ENCODE measurements around the gene LMX1A. TPM values are rescaled to one million over a fixed set of nuclear protein-coding genes. Genes with fewer than 3 reads are reported as not detected.

Gene LMX1A
- total and polyA plus RNA-seq, 2 donors (not counting 1 experiment from before 2014, with no cell fraction given) = not detected

GRCh38 chr1:165313903-165314302 lies 42.6 kb downstream of the LMX1A start:
- 39% methylated on average over 4 of the region's 4 CpGs for WGBS (ENCODE audit: insufficient coverage)
- DNase-seq = no peak
- no peak for ATAC-seq (ENCODE audit: low read depth)
- Histone ChIP-seq H3K4me2 (replicated peaks; ENCODE audit: low read depth, low read length, poor library complexity, severe bottlenecking) (no peak overlapping the region), H3K36me3 (replicated peaks in 1 of 2; ENCODE audit: control extremely low read depth in 1 of 2, control insufficient read depth in 1 of 2, extremely low read depth in 1 of 2, insufficient read depth in 2 of 2, low read length in 1 of 2) (no peaks in the 10 kb centered on the region), H4K20me1 (ENCODE audit: control insufficient read depth, insufficient read depth, low read length, poor library complexity, severe bottlenecking) (no peaks in the 10 kb centered on the region), H3K4me1 (ENCODE audit: control insufficient read depth in 2 of 2, insufficient read depth in 2 of 2, low read length in 2 of 2) (no peaks in the 10 kb centered on the region), H3K27ac (ENCODE audit: low read length in 2 of 2) (no peak overlapping the region), H3K4me3 (ENCODE audit: control extremely low read depth in 1 of 5, extremely low read depth in 1 of 5, insufficient read depth in 1 of 5, low read depth in 2 of 5, low read length in 4 of 5) (no peak overlapping the region), H3K79me2 (ENCODE audit: control insufficient read depth, insufficient read depth, low read length) (no peaks in the 10 kb centered on the region), H3K9ac (ENCODE audit: low read length) (no peak overlapping the region), H3K27me3 (replicated peaks in 1 of 4; ENCODE audit: control extremely low read depth in 1 of 4, control insufficient read depth in 3 of 4, insufficient read depth in 4 of 4, low read length in 3 of 4) (peaks cover 0 to 8% (median 2%) of the 10 kb centered on the region in 4 experiments), H2AFZ (ENCODE audit: insufficient read depth, low read depth, low read length, poor library complexity, severe bottlenecking) (no peak overlapping the region), H3K9me3 (ENCODE audit: control extremely low read depth in 1 of 3, control insufficient read depth in 2 of 3, insufficient read depth in 1 of 3, low read length in 2 of 3) (peaks cover 0 to 8% (median 0%) of the 10 kb centered on the region in 3 donors)
- TF ChIP-seq EZH2 (IDR thresholded peaks at IDR 0.05; ENCODE audit: borderline replicate concordance, insufficient read depth, low read depth, low read length, poor library complexity, severe bottlenecking) = no peak
- TF ChIP-seq, protein P1, sequence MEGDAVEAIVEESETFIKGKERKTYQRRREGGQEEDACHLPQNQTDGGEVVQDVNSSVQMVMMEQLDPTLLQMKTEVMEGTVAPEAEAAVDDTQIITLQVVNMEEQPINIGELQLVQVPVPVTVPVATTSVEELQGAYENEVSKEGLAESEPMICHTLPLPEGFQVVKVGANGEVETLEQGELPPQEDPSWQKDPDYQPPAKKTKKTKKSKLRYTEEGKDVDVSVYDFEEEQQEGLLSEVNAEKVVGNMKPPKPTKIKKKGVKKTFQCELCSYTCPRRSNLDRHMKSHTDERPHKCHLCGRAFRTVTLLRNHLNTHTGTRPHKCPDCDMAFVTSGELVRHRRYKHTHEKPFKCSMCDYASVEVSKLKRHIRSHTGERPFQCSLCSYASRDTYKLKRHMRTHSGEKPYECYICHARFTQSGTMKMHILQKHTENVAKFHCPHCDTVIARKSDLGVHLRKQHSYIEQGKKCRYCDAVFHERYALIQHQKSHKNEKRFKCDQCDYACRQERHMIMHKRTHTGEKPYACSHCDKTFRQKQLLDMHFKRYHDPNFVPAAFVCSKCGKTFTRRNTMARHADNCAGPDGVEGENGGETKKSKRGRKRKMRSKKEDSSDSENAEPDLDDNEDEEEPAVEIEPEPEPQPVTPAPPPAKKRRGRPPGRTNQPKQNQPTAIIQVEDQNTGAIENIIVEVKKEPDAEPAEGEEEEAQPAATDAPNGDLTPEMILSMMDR (IDR thresholded peaks at IDR 0.05) = no peak
- ChIA-PET POLR2A (no interaction called here), CTCF (no interaction called here)
- no peaks in the 10 kb centered on the region for H3K9me3 Mint-ChIP-seq (ENCODE audit: insufficient read depth)
- no peak overlapping the region for H3K4me3 Mint-ChIP-seq
- H3K27me3 Mint-ChIP-seq = peaks cover 44% of the 10 kb centered on the region
- no peaks in the 10 kb centered on the region for H3K4me1 Mint-ChIP-seq
- no peak overlapping the region for H3K27ac Mint-ChIP-seq
- intact Hi-C loops (cut with micrococcal nuclease) = no loop called here

DNA sequence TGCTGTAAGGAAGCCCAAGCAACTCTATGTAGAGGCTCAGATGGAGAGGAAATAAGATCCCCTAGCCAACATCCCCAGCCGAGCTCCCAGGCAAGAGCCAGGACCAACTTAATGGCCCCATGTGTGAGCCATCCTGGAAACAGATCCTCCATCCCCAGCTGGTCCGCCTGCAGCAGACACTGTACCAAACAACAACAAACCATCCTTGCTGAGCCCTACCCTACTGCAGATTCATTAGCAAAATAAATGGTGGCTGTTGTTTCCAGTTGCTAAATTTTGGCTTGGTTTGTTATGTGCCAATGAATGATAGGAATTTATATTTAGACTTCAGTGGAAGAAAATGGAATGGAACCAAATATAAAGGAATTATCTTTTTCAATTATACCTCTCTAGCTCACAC lies 43.9 kb downstream of the LMX1A start:
- no peaks in the 10 kb centered on the region for H3K36me3 ChIP-seq (replicated peaks in 1 of 2; ENCODE audit: control extremely low read depth in 1 of 2, control insufficient read depth in 1 of 2, extremely low read depth in 1 of 2, insufficient read depth in 2 of 2, low read length in 1 of 2)
- ChIA-PET CTCF (no interaction called here), POLR2A (no interaction called here)
- WGBS (ENCODE audit: insufficient coverage) = 86% methylated on average over 2 of the region's 2 CpGs
- Mint-ChIP-seq H3K27me3 (peaks cover 40% of the 10 kb centered on the region), H3K4me3 (no peak overlapping the region), H3K9me3 (ENCODE audit: insufficient read depth) (no peaks in the 10 kb centered on the region), H3K27ac (no peak overlapping the region), H3K4me1 (no peaks in the 10 kb centered on the region)
- no peak overlapping the region for H3K9ac ChIP-seq (ENCODE audit: low read length)
- no peak overlapping the region for H3K27ac ChIP-seq (ENCODE audit: low read length in 2 of 2)
- no peaks in the 10 kb centered on the region for H3K4me1 ChIP-seq (ENCODE audit: control insufficient read depth in 2 of 2, insufficient read depth in 2 of 2, low read length in 2 of 2)
- peaks cover 0 to 8% (median 2%) of the 10 kb centered on the region in 4 experiments for H3K27me3 ChIP-seq (replicated peaks in 1 of 4; ENCODE audit: control extremely low read depth in 1 of 4, control insufficient read depth in 3 of 4, insufficient read depth in 4 of 4, low read length in 3 of 4)
- H3K9me3 ChIP-seq (ENCODE audit: control extremely low read depth in 1 of 3, control insufficient read depth in 2 of 3, insufficient read depth in 1 of 3, low read length in 2 of 3) = peaks cover 0 to 8% (median 0%) of the 10 kb centered on the region in 3 donors
- no peaks in the 10 kb centered on the region for H4K20me1 ChIP-seq (ENCODE audit: control insufficient read depth, insufficient read depth, low read length, poor library complexity, severe bottlenecking)
- H3K4me2 ChIP-seq (replicated peaks; ENCODE audit: low read depth, low read length, poor library complexity, severe bottlenecking) = no peak overlapping the region
- no peak for TF ChIP-seq EZH2 (IDR thresholded peaks at IDR 0.05; ENCODE audit: borderline replicate concordance, insufficient read depth, low read depth, low read length, poor library complexity, severe bottlenecking)
- TF ChIP-seq, protein P1 (IDR thresholded peaks at IDR 0.05) = no peak
- no peaks in the 10 kb centered on the region for H3K79me2 ChIP-seq (ENCODE audit: control insufficient read depth, insufficient read depth, low read length)
- intact Hi-C loops (cut with micrococcal nuclease) = no loop called here
- no peak overlapping the region for H2AFZ ChIP-seq (ENCODE audit: insufficient read depth, low read depth, low read length, poor library complexity, severe bottlenecking)
- ATAC-seq (ENCODE audit: low read depth) (no peak), DNase-seq (no peak)
- no peak overlapping the region for H3K4me3 ChIP-seq (ENCODE audit: control extremely low read depth in 1 of 5, extremely low read depth in 1 of 5, insufficient read depth in 1 of 5, low read depth in 2 of 5, low read length in 4 of 5)

Measured in B cell (primary cell).